Epithelial cell of esophagus (primary cell): Measurements from ENCODE around the gene OR5F1.

ENCODE experiments used
- DNase-seq: peaks from one replicate; pipeline ENCODE4 v3.0.0; 2010; ENCODE audit warnings: low read depth
- H3K4me3 ChIP-seq: 2 replicates; pipeline ENCODE4 v1.5.1; 2011; ENCODE audit warnings: mild to moderate bottlenecking, low read length, control low read depth
- TF ChIP-seq, protein P1 (sequence below): IDR thresholded peaks from 2 replicates; pipeline ENCODE4 v1.5.1; 2011; ENCODE audit warnings: low read depth, mild to moderate bottlenecking, low read length, control low read depth, inconsistent platforms; ENCODE audit not compliant: insufficient read depth; ENCODE audit errors: missing control alignments

Gene OR5F1

GRCh38 chr11:55966391-55966790, 28.0 kb downstream of the OR5F1 start:
- TF ChIP-seq, protein P1, sequence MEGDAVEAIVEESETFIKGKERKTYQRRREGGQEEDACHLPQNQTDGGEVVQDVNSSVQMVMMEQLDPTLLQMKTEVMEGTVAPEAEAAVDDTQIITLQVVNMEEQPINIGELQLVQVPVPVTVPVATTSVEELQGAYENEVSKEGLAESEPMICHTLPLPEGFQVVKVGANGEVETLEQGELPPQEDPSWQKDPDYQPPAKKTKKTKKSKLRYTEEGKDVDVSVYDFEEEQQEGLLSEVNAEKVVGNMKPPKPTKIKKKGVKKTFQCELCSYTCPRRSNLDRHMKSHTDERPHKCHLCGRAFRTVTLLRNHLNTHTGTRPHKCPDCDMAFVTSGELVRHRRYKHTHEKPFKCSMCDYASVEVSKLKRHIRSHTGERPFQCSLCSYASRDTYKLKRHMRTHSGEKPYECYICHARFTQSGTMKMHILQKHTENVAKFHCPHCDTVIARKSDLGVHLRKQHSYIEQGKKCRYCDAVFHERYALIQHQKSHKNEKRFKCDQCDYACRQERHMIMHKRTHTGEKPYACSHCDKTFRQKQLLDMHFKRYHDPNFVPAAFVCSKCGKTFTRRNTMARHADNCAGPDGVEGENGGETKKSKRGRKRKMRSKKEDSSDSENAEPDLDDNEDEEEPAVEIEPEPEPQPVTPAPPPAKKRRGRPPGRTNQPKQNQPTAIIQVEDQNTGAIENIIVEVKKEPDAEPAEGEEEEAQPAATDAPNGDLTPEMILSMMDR: no peak
- no peak overlapping the region for H3K4me3 ChIP-seq

GRCh38 chr11:55956521-55956920, 37.9 kb downstream of the OR5F1 start:
- TF ChIP-seq, protein P1: no peak
- no peak for DNase-seq
- no peak overlapping the region for H3K4me3 ChIP-seq

More at GRCh38 chr11:55966391-55966790, 28.0 kb downstream of the OR5F1 start:
- no peak for DNase-seq

GRCh38 chr11:55949330-55949729, 45.1 kb downstream of the OR5F1 start:
- TF ChIP-seq, protein P1: no peak
- H3K4me3 ChIP-seq: no peak overlapping the region
- no peak for DNase-seq
